Measurements from ENCODE around the gene FUS.

DNA sequence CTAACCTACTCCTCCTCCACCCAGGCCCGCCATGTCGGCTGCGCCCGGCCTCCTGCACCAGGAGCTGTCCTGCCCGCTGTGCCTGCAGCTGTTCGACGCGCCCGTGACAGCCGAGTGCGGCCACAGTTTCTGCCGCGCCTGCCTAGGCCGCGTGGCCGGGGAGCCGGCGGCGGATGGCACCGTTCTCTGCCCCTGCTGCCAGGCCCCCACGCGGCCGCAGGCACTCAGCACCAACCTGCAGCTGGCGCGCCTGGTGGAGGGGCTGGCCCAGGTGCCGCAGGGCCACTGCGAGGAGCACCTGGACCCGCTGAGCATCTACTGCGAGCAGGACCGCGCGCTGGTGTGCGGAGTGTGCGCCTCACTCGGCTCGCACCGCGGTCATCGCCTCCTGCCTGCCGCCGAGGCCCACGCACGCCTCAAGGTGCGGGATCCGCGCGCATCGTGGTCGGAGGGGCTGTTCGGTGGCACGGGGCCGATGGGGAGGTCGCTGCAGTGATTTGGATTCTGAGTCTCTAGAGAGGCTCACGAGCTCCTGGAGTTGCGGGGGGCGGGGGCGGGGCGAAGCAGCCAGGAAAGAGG is 34.9 kb downstream of the FUS start:
- no peak for TF ChIP-seq EGR1 (IDR thresholded peaks at IDR 0.05; ENCODE audit: borderline replicate concordance, low read depth, low read length)
- no peak for TF ChIP-seq GTF2F1 (IDR thresholded peaks at IDR 0.05; ENCODE audit: borderline replicate concordance, low read depth, low read length)
- TF ChIP-seq EZH2 (IDR thresholded peaks at IDR 0.05; ENCODE audit: low read depth, low read length, severe bottlenecking) = no peak
- TF ChIP-seq, protein P1, sequence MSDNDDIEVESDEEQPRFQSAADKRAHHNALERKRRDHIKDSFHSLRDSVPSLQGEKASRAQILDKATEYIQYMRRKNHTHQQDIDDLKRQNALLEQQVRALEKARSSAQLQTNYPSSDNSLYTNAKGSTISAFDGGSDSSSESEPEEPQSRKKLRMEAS (IDR thresholded peaks at IDR 0.05) = peak; percentile 89
